HG03066 (cell line): ENCODE data around the gene HESX1.

Experiments used
- ATAC-seq: cut with Tn5 transposase; IDR thresholded peaks from one replicate; pipeline ENCODE4 v1.9.1; 2021; ENCODE audit warnings: low read depth; ENCODE audit not compliant: unreplicated experiment

Gene HESX1

DNA sequence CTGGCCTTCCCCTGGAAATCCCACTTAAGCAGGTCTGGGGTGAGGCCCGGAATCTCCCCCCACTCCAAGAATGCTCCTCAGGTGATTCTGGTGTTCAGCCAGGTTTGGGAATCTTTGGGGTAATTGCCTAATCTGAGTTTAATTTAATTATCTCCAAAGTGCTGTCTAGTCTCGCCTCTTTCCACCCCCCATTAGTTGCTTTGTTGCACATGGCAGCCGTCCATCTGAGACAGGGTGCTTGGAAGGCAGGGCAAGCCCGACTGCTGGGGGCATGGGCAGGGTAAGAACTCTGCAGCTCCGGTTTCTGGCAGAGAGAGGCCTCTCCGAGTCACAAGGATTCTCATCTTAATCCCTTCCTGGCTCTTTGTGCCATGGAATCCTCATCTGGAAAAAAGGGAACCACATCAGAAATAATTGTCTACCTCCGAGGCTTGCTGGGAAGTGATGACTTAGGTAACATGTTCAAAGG is 49.6 kb downstream of the HESX1 start:
- ATAC-seq: no peak
